PC-3 (cell line): ENCODE results near the gene RTP3. TPM values are rescaled to one million over a fixed set of nuclear protein-coding genes. Genes with fewer than 3 reads are reported as not detected.
A peak's percentile ranks its signal among the peaks of the same experiment; 100 is the strongest.

Experiments used
- ATAC-seq: fragments of 200-7000 bp; cut with Tn5 transposase; 2 replicates; pipeline ENCODE4 v1.9.1; 2020; ENCODE audit warnings: mild to moderate bottlenecking, moderate library complexity
- BruUV-seq: library from RNA; stranded (reverse); fragments of 400-500 nt; replicated peaks from 2 replicates; lab custom pipeline; 2021; lab: Mats Ljungman, UMichigan
- CTCF ChIA-PET: fragments of 300-600 bp; sonication (Branson Sonifier 250); formaldehyde crosslinking; loops from one replicate; lab custom pipeline; 2022; ENCODE audit warnings: antibody characterized with exemption; lab: Charles Lee
- POLR2A ChIA-PET: fragments of 300-600 bp; sonication (Branson Sonifier 250); formaldehyde crosslinking; loops from one replicate; lab custom pipeline; 2022; ENCODE audit warnings: antibody characterized with exemption; ENCODE audit not compliant: unreplicated experiment; lab: Charles Lee
- DNase-seq: peaks from one replicate; pipeline ENCODE4 v3.0.0-alpha.2; 2015
- H2AFZ ChIP-seq: fragments of 300-600 bp; sonication (generic); 2 replicates; pipeline ENCODE4 v1.6.0; 2016; ENCODE audit warnings: antibody characterized with exemption, low read length
- H3F3A ChIP-seq: fragments of 300-600 bp; sonication (generic); one replicate; pipeline ENCODE4 v1.6.0; 2017; ENCODE audit warnings: antibody characterized with exemption, low read length, control low read depth, mild to moderate bottlenecking; ENCODE audit not compliant: unreplicated experiment
- H3K27ac ChIP-seq: fragments of 300-600 bp; sonication (generic); 2 replicates; pipeline ENCODE4 v1.5.1; 2016; ENCODE audit warnings: mild to moderate bottlenecking, low read length
- H3K27me3 ChIP-seq: fragments of 300-600 bp; sonication (generic); 2 replicates; pipeline ENCODE4 v1.6.1; 2016; ENCODE audit warnings: low read length, mixed read lengths
- H3K36me3 ChIP-seq: fragments of 300-600 bp; sonication (generic); 2 replicates; pipeline ENCODE4 v1.6.1; 2016; ENCODE audit warnings: low read depth, mixed run types, low read length, mixed read lengths
- H3K4me1 ChIP-seq: fragments of 300-600 bp; sonication (generic); 2 replicates; pipeline ENCODE4 v1.5.1; 2016; ENCODE audit warnings: low read length; ENCODE audit not compliant: insufficient read depth
- H3K4me2 ChIP-seq: fragments of 300-600 bp; sonication (generic); 2 replicates; pipeline ENCODE4 v1.6.0; 2016; ENCODE audit warnings: low read length
- H3K4me3 ChIP-seq: fragments of 300-600 bp; sonication (generic); 2 replicates; pipeline ENCODE4 v1.5.1; 2016; ENCODE audit warnings: mild to moderate bottlenecking, low read length, mixed read lengths
- H3K79me2 ChIP-seq: fragments of 300-600 bp; sonication (generic); 2 replicates; pipeline ENCODE4 v1.6.1; 2017; ENCODE audit warnings: low read length, mixed read lengths
- H3K9ac ChIP-seq: fragments of 300-600 bp; sonication (generic); 2 replicates; pipeline ENCODE4 v1.6.0; 2016; ENCODE audit warnings: mild to moderate bottlenecking, low read length
- H3K9me2 ChIP-seq: fragments of 300-600 bp; sonication (generic); replicated peaks from 2 replicates; pipeline ENCODE4 v1.6.1; 2016; ENCODE audit warnings: mixed run types, low read length, mixed read lengths
- H3K9me3 ChIP-seq: fragments of 300-600 bp; sonication (generic); 2 replicates; pipeline ENCODE4 v1.6.1; 2016; ENCODE audit warnings: low read length, mixed read lengths
- H4K20me1 ChIP-seq: fragments of 300-600 bp; sonication (generic); 2 replicates; pipeline ENCODE4 v1.6.1; 2016; ENCODE audit warnings: low read length, mixed read lengths
- EZH2 ChIP-seq: fragments of 300-600 bp; sonication (generic); IDR thresholded peaks from one replicate; pipeline ENCODE4 v1.6.1; 2017; ENCODE audit warnings: antibody characterized with exemption, mild to moderate bottlenecking, low read length; ENCODE audit not compliant: unreplicated experiment
- EZH2phosphoT487 ChIP-seq: fragments of 300-600 bp; sonication (generic); IDR thresholded peaks from 2 replicates; pipeline ENCODE4 v1.6.1; 2018; ENCODE audit warnings: mild to moderate bottlenecking, antibody characterized with exemption, low read length, borderline replicate concordance
- intact Hi-C: fragments of 100-400 bp; cut with micrococcal nuclease; formaldehyde crosslinking; loops from 2 replicates; pipeline ENCODE4 v1.9.0; 2023
- total RNA-seq: library from RNA; depleted of rRNA; stranded (reverse); fragments of >200 nt; gene quantifications from 2 replicates; pipeline ENCODE4 v1.2.3, GENCODE V29; 2014
- TF ChIP-seq, protein P1 (sequence below): fragments of 300-600 bp; sonication (generic); conservative IDR thresholded peaks from 2 replicates; pipeline ENCODE4 v1.5.1; 2017; ENCODE audit warnings: antibody characterized with exemption, low read depth, mild to moderate bottlenecking, low read length

RTP3 gene
- total RNA-seq, 1 experiment from 2014 or later = not detected

DNA sequence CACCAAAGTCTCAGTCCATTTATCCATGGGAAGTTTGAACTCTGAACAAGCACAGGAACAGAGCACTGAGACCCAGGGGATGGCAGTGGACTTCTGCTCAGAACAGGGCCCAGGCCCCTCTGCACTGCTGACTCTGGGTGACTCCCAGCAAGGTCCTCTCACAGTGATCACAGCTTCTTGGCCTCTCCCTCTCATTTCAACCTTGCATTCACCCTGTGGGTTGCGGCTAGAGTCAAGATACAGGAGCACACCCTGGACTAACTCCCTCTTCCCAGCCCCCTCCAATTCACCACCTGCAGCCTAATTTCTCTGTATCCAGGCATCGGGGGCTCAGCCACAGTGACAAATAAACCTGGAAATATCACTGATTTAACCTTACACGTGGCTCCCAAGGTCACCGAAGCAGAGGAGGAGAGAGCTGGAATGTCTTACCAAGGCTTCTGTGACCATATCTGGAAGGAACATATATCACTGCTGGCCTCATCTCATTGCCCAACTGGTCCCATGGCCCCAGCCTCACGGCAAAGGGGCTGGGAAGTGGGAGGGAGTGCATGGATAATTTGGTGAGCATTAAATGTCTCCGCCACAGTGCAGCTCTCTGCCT, 1.2 kb downstream of the RTP3 start:
- Histone ChIP-seq H3K9me2 (no peaks in the 10 kb centered on the region), H3K9ac (no peak overlapping the region), H3K4me3 (no peak overlapping the region), H3K4me1 (peaks cover 20% of the 10 kb centered on the region), H4K20me1 (no peaks in the 10 kb centered on the region), H3K27ac (no peak overlapping the region), H3K36me3 (no peaks in the 10 kb centered on the region), H3K79me2 (no peaks in the 10 kb centered on the region), H3F3A (no peaks in the 10 kb centered on the region), H3K27me3 (no peaks in the 10 kb centered on the region), H2AFZ (no peak overlapping the region), H3K4me2 (no peak overlapping the region), H3K9me3 (no peaks in the 10 kb centered on the region)
- ATAC-seq (no peak), DNase-seq (no peak)
- ChIA-PET POLR2A (interaction anchor here (1.1 kb wide), 1 partner anchor 36 kb away, joined by 6 read pairs; no protein-coding TSS in a partner anchor), CTCF (no interaction called here)
- intact Hi-C loops = no loop called here
- no peak for TF ChIP-seq EZH2phosphoT487
- TF ChIP-seq, protein P1, sequence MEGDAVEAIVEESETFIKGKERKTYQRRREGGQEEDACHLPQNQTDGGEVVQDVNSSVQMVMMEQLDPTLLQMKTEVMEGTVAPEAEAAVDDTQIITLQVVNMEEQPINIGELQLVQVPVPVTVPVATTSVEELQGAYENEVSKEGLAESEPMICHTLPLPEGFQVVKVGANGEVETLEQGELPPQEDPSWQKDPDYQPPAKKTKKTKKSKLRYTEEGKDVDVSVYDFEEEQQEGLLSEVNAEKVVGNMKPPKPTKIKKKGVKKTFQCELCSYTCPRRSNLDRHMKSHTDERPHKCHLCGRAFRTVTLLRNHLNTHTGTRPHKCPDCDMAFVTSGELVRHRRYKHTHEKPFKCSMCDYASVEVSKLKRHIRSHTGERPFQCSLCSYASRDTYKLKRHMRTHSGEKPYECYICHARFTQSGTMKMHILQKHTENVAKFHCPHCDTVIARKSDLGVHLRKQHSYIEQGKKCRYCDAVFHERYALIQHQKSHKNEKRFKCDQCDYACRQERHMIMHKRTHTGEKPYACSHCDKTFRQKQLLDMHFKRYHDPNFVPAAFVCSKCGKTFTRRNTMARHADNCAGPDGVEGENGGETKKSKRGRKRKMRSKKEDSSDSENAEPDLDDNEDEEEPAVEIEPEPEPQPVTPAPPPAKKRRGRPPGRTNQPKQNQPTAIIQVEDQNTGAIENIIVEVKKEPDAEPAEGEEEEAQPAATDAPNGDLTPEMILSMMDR = no peak
- TF ChIP-seq EZH2 = no peak
- no TSS peak for BruUV-seq

DNA sequence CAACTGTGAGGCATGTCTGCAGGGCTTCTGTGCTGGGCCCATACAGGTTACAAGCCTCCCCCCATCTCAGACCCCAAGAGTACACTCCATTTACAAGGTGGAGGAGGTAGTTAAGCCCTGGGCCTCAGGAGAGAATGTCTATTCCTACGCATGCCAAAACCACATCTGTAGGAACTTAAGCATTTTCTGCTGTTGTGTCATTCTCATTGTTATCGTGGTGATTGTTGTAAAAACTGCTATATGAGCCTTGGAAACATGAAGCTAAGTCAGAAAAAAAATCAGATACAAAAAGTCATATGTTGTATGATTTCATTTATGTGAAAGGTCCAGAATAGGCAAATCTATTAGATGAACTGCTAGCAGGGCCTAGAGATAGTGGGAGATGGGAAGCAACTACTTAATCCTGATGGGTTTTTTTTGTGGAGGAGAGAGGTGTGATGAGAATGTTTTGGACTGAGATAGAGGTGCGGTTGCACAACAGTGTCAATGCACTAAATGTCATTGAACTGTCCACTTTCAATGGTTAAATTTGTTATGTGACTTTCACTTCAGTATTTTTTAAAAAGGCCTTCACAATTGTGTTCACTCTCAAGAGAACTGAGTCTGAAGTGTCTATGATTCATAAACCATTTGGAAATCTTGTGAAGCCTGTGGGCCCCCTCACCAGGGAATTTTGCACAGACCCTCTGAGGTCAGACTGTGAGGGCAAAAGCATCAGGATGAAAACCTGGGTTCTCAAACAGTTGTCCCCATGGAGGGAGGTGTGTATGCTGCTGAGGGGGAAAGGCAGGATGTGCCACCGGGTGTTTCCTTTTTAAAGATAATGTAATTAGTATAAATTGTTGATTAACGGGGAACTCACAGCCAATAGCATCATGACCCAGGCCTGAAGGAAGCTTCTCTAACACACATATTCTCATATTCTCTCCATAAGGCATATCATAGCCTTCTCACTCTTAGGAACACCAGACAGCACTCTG, 3.2 kb downstream of the RTP3 start:
- H3K27me3 ChIP-seq = no peaks in the 10 kb centered on the region
- DNase-seq = peak; percentile 48
- no peak overlapping the region for H3K4me2 ChIP-seq
- BruUV-seq = no TSS peak
- no peaks in the 10 kb centered on the region for H4K20me1 ChIP-seq
- H3K27ac ChIP-seq = no peak overlapping the region
- H2AFZ ChIP-seq = no peak overlapping the region
- TF ChIP-seq EZH2phosphoT487 (no peak), EZH2 (no peak)
- TF ChIP-seq, protein P1 = no peak
- H3K9me2 ChIP-seq = no peaks in the 10 kb centered on the region
- no peak overlapping the region for H3K9ac ChIP-seq
- no peak overlapping the region for H3K4me3 ChIP-seq
- ATAC-seq = peak; percentile 54; the same call in 1 of the 2 replicates
- ChIA-PET CTCF (interaction anchor here (0.7 kb wide), 1 partner anchor 166 kb away, joined by 3 read pairs; no protein-coding TSS in a partner anchor), POLR2A (no interaction called here)
- H3F3A ChIP-seq = no peaks in the 10 kb centered on the region
- H3K79me2 ChIP-seq = no peaks in the 10 kb centered on the region
- no peaks in the 10 kb centered on the region for H3K36me3 ChIP-seq
- no peaks in the 10 kb centered on the region for H3K9me3 ChIP-seq
- H3K4me1 ChIP-seq = peaks cover 16% of the 10 kb centered on the region
- intact Hi-C loops = no loop called here
